GM12875 (cell line): Measurements from ENCODE around the gene FAT4.

ENCODE experiments used
- H3K4me3 ChIP-seq: one replicate; pipeline ENCODE4 v1.5.1; 2011; ENCODE audit warnings: low read depth, low read length, control low read depth
- CTCF ChIP-seq: IDR thresholded peaks from 2 replicates; pipeline ENCODE4 v1.5.1; 2011; ENCODE audit warnings: low read depth, mild to moderate bottlenecking, control low read depth, inconsistent platforms, low read length, moderate library complexity, borderline replicate concordance; ENCODE audit not compliant: insufficient read depth

Gene FAT4

GRCh38 chr4:125331116-125331515 lies 16.4 kb downstream of the FAT4 start:
- no peak for TF ChIP-seq CTCF
- no peak overlapping the region for H3K4me3 ChIP-seq

GRCh38 chr4:125334926-125335325 lies 20.2 kb downstream of the FAT4 start:
- no peak for TF ChIP-seq CTCF
- H3K4me3 ChIP-seq: no peak overlapping the region

GRCh38 chr4:125338814-125339213 lies 24.1 kb downstream of the FAT4 start:
- no peak for TF ChIP-seq CTCF
- no peak overlapping the region for H3K4me3 ChIP-seq

DNA sequence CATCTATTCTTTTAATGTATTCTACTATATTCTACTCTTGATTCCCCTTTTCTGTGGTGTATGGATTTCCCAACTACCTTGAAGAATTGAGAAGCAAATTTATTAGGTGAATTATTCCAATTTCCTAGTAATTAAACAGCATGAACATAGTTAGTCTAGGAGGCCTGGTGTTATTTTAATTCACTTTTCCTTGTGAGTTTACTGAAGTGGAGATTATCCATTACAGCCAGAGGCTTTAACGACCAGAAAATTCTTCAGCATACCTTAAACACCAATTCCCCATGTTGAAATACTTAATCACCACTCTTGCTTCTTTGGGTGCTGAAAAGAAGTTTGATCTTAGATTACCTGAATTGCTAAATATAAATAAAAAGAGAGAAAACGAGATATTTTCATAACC lies 29.4 kb downstream of the FAT4 start:
- no peak overlapping the region for H3K4me3 ChIP-seq
- no peak for TF ChIP-seq CTCF

DNA sequence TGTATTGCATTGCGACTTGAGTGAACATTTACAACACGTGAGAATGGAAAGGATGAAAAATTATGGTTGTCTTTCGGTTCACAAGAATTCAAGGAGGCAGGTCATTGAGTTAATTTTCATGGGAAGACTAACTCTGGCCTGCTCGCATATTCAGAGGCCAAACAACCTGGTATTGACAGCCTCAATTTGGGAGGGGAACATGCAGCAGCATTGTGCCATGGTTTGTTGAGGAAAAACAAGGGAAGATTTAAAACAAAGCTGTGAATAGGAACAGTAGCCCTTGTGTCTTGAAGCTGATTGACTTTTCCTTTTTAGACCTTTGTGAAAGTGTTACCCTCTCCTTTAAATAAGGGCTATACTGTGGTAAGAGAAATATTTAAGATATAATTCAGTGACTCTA lies 31.9 kb downstream of the FAT4 start:
- TF ChIP-seq CTCF: no peak
- H3K4me3 ChIP-seq: no peak overlapping the region

DNA sequence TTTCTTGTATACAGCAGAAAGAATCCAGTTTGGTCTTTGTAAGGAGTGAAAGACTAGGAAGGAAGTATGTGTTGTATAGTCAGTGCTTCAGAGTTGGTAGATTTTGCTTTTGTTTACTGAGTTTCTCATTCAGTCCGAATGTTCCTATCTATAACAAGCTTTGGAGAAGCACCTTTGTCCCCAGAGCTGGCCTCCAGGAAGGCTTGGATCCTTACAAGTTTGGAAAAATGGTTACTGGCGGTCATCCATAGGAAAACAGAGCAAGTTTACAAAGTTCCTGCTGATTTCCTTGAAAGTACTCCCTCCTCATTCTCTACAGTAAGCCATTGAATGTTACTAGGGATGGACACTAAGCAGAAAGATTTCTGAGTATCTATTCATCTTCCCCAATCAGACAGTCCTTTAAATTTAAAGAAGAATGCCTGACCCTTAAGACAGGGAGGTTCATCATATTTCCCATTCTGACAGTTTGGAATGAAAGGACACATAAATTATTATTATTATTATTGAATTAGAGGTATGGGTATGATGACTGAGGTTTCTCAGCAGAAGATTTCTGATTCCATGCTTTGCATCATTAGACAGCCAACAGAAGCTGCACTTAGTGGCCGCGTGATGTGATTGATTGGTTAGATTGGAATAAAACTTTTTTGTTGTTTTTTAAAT lies 35.8 kb downstream of the FAT4 start:
- no peak overlapping the region for H3K4me3 ChIP-seq
- no peak for TF ChIP-seq CTCF

DNA sequence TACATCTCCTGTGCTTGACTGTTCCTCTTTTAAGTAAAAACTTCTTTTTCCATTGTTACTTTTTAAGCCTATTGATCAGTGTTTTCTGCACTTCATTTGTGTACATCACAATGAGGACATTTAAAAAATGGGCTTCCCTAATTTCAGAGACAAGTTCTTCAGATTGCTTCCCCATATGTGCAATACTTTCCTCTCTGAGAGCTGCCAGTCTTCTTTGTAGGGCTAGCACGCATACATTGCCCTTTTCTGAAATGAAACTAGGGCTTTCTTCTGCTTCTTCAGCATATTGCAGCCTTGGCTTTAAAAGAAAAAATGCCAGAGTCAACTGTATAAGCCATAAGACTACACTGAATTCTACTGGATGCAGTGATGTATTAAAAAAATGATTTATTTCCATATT lies 37.8 kb downstream of the FAT4 start:
- H3K4me3 ChIP-seq: no peak overlapping the region
- no peak for TF ChIP-seq CTCF
